NCI-H1694 treated with DMSO at 0.1 percent for 48 hours (cell line): ENCODE results near the gene SPECC1L.
A peak's percentile ranks its signal among the peaks of the same experiment; 100 is the strongest.
"Not testable (repeated sequence)": the region's sequence is repeated elsewhere in the genome, so short reads cannot be mapped to it uniquely, and the experiment has no call there.

ENCODE experiments used
- DNase-seq: peaks from one replicate; lab custom pipeline; 2025; lab: John Stamatoyannopoulos, UW

SPECC1L gene

GRCh38 chr22:24247564-24248344 lies 22.9 kb upstream of the SPECC1L start:
- peak; percentile 25 for DNase-seq

- DNase-seq = not testable (repeated sequence)
Observed at GRCh38 chr22:24248611-24249010, 22.0 kb upstream of the SPECC1L start.

DNA sequence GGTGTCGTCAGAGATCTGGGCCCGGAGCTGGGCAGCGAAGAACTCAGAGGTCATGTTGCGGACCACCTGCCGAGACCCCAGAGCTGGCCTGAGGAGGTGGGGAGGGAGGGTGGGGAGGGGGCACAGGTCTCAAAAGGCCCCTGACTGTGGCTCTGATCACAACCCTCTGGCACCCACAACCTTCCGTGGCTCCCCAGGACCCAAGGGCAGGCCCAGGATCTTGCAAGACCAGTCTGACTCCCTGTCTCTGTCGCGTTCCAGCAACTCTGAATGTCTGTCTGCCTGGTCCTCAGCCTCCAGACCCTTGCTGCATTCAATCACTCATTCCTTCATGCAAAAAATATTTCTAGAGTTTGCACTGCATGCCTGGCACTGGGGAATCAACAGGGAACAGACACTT lies 21.2 kb upstream of the SPECC1L start:
- not testable (repeated sequence) for DNase-seq

- not testable (repeated sequence) for DNase-seq
Observed at GRCh38 chr22:24251286-24251685, 19.3 kb upstream of the SPECC1L start.

- not testable (repeated sequence) for DNase-seq
Observed at GRCh38 chr22:24253126-24253525, 17.5 kb upstream of the SPECC1L start.

DNA sequence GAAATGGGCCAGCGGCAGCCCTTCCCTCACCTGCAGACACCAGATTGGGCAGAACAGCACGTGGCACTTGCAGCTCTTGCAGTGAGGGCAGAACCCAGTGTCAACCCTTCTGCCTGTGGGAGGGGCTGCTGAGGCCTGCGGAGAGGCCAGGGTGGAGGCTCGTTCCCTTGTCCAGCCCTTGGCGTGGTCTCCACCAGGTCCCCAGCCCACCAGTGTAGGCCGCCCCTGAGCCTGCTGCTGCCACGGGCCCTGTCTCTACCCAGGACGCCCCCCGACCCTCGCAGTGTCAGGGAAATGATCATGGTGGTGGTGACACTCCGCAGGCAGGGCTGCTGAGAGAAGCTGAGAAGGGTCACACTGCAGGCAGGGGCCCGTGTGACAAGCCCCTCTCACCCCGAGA lies 14.5 kb upstream of the SPECC1L start:
- not testable (repeated sequence) for DNase-seq

GRCh38 chr22:24256736-24257135 lies 13.9 kb upstream of the SPECC1L start:
- DNase-seq = not testable (repeated sequence)

- peak; percentile 29 for DNase-seq
Observed at GRCh38 chr22:24259459-24259858, 11.2 kb upstream of the SPECC1L start.

DNA sequence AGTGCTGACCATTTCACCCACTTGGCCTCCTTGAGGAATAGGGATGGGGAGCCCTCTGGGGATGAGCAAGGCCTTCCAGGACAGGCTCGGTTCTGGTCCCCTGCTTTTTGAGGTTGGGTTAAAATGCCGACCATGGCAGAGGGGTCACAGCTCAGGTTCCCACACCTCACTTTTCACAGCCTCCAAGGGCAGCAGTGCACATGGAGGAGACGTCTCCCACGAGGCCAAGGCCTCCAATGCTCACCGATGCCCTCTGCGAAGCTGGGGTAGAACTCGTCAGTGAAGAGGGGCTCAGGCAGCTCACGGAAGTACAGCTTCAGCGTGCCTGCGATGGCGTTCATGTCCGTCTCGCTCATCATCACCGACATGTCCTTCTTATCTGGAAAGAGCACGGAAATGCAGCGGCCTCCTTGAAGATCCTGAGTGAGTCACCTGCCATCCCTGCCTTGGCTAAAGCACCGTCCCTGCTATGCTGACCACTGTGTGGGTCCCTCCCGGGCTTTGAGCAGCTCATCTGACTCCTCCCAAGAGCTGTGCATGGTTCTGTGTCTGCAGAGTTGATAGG lies 8.4 kb upstream of the SPECC1L start:
- not testable (repeated sequence) for DNase-seq

DNA sequence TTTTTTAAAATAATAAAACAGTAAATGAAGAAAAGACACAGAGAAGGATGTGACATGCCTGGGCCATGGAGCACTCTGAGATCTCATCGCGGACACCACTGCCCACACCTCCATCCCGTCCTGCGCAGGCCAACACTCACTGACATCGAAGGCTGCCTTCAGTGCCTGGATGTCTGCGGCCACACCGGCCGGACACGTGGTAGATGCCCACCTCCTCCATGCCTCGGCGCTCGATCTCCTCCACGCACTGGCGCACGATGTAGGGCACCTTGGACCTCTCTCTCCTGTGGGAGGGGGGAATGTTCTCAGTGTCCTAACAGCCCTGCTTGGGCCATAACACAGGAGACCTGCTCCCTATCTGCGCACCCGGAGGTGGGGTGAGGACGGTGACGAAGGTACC lies 7.2 kb upstream of the SPECC1L start:
- DNase-seq = not testable (repeated sequence)

DNA sequence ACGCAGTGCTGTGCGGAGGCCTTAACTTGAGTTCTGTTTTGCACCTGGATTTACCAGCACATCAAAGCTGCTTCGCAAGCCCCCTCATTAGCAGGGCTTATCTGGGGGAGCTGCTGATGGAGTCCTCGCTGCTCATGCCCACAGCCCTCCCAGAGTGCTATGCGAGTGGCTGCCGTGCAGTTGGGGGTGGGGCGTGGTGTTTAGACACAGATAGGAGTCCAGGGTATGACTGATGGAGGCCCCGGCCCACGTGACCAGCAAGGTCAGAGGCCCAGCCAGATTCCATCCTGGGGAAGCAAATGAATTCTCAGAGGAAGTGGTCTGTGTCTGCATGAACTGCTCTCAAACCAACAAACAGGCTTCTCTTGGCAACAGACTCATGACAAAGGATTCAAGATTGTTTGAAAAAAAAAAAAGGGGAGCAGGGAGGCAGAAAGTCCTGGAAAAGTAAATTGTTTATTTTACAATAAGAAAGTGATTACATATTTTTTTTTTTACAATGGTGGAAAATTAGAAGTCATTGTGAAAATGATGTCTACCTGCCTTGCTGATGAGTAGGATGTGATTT lies 6.2 kb upstream of the SPECC1L start:
- DNase-seq = not testable (repeated sequence)

GRCh38 chr22:24265734-24266133 lies 4.9 kb upstream of the SPECC1L start:
- no peak for DNase-seq

- DNase-seq = not testable (repeated sequence)
Observed at GRCh38 chr22:24266495-24266894, 4.1 kb upstream of the SPECC1L start.

GRCh38 chr22:24271386-24271854 lies 789 bp downstream of the SPECC1L start:
- DNase-seq = no peak

- not testable (repeated sequence) for DNase-seq
Observed at GRCh38 chr22:24273031-24273430, 2.4 kb downstream of the SPECC1L start.

GRCh38 chr22:24273906-24274305 lies 3.3 kb downstream of the SPECC1L start:
- not testable (repeated sequence) for DNase-seq

GRCh38 chr22:24274696-24275405 lies 4.2 kb downstream of the SPECC1L start:
- DNase-seq = not testable (repeated sequence)

DNA sequence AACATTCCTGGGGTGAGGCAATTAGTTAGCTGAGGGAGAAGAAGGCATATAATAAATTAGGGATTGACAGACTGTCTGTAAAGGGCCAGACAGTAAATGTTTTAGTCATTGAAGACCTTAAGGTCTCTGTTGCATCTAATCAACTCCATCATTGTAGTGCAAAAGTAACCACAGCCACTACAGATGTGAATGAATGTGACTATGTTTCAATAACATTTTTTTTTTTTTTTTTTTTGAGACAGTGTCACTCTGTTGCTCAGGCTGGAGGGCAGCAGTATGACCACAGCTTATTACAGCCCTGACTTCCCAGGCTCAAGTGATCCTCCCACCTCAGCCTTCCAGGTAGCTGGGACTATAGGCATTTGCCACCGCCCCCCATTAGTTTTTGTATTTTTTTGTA lies 9.7 kb downstream of the SPECC1L start:
- DNase-seq = not testable (repeated sequence)

DNA sequence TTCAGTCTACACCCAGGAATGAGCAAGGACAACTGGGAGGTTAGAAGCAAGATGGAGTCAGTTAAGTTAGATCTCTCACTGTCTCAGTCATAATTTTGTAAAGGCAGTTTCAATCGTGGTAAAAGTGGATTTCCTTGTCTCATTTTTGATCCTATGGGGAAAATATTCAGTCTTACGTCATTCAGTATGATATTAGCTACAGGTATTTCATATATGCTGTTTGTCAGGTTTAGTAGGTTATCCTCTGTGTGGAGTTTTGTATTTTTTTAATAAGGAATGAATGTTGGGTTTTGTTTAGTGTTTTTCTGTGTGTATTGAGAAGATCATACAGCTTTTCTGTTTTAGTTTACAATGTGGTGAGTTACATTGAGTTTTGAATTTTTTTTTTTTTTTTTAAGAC lies 11.8 kb downstream of the SPECC1L start:
- DNase-seq = no peak

DNA sequence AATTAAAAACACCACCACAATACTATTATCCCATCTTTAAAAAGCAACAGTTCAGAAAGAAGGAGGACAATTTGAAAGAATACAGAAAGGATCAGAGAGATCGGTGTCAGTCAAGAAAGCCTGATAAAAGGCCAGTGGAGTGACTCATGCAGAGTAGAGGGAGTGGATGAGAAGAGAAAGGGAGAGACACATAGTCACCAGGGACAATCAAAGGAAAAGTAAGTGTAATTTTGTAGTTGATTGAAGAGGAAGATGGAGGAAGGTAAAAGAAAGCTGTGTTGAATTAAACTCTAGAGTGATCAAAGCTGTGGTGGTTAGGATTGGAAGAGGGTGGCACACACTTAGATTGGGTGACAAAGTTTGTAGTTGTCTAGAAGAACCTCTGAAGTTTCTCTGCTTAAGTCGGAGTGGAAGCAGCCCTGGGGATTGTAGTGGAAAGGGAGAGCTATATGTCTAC lies 14.1 kb downstream of the SPECC1L start:
- DNase-seq = no peak

DNA sequence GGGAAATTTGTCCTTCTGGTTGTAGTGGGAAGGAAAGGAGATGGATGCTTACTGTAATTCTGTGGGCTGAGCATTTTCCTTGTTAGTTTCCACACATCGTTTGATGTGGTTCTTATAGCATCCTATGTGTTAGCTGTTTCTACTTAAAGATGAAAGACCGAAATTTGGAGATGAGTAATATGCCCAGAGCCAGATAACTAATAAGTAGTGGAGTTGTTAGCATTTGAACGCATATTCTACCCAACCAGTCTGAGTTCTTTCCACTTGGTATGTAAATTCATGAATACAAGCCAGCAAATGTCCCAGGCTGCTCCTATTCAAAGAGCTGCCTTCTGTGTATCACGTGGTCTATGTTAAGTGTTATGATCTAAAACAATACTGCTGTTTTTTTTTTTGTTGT lies 14.6 kb downstream of the SPECC1L start:
- DNase-seq = no peak

- DNase-seq = not testable (repeated sequence)
Observed at GRCh38 chr22:24287212-24287611, 16.6 kb downstream of the SPECC1L start.
